Fibroblast of lung (primary cell): ENCODE results near the gene ARL5B. TPM values are rescaled to one million over a fixed set of nuclear protein-coding genes. Genes with fewer than 3 reads are reported as not detected.

Source experiments
- DNase-seq, 2 donors: peaks; one replicate each; pipeline versions ENCODE4 v3.0.0 to v3.0.0-alpha.2; 2010; ENCODE audit warnings: low read depth in 2 of 2
- H2AFZ ChIP-seq: 2 replicates; pipeline ENCODE4 v1.5.1; 2012; ENCODE audit warnings: low read length, control low read depth, inconsistent platforms
- H3K27ac ChIP-seq: 2 replicates; pipeline ENCODE4 v1.5.1; 2011; ENCODE audit warnings: low read length, control low read depth; ENCODE audit not compliant: insufficient read depth
- H3K27me3 ChIP-seq: 2 replicates; pipeline ENCODE4 v1.5.1; 2011; ENCODE audit warnings: mild to moderate bottlenecking, low read length; ENCODE audit not compliant: control insufficient read depth, insufficient read depth
- H3K36me3 ChIP-seq: 2 replicates; pipeline ENCODE4 v1.5.1; 2011; ENCODE audit warnings: low read length; ENCODE audit not compliant: control insufficient read depth, insufficient read depth
- H3K4me1 ChIP-seq: 2 replicates; pipeline ENCODE4 v1.5.1; 2011; ENCODE audit warnings: low read length; ENCODE audit not compliant: control insufficient read depth, insufficient read depth; ENCODE audit errors: extremely low read depth
- H3K4me2 ChIP-seq: 2 replicates; pipeline ENCODE4 v1.5.1; 2011; ENCODE audit warnings: low read length, control low read depth; ENCODE audit not compliant: insufficient read depth; ENCODE audit errors: extremely low read depth
- H3K4me3 ChIP-seq, 4 experiments: fragments of 200-600 bp in 1 of 4; sonication (generic) in 1 of 4; replicated peaks in 1 of 4; 2 replicates each; pipeline ENCODE4 v1.5.1; 2011 to 2016; ENCODE audit warnings: low read length in 4 of 4, low read depth in 3 of 4, mild to moderate bottlenecking in 3 of 4, control low read depth in 2 of 4, inconsistent platforms in 1 of 4, mixed read lengths in 1 of 4; ENCODE audit not compliant: insufficient read depth in 1 of 4; ENCODE audit errors: control extremely low read depth in 1 of 4
- H3K79me2 ChIP-seq: 2 replicates; pipeline ENCODE4 v1.5.1; 2012; ENCODE audit warnings: mild to moderate bottlenecking, low read length, inconsistent platforms; ENCODE audit not compliant: control insufficient read depth, insufficient read depth
- H3K9ac ChIP-seq: 2 replicates; pipeline ENCODE4 v1.5.1; 2011; ENCODE audit warnings: mild to moderate bottlenecking, low read length, control low read depth; ENCODE audit not compliant: insufficient read depth
- H3K9me3 ChIP-seq: 2 replicates; pipeline ENCODE4 v1.5.1; 2012; ENCODE audit warnings: low read depth, low read length; ENCODE audit not compliant: control insufficient read depth, insufficient read depth
- H4K20me1 ChIP-seq: 2 replicates; pipeline ENCODE4 v1.5.1; 2011; ENCODE audit warnings: low read length; ENCODE audit not compliant: control insufficient read depth, insufficient read depth; ENCODE audit errors: extremely low read depth
- EZH2 ChIP-seq: IDR thresholded peaks from 2 replicates; pipeline ENCODE4 v1.5.1; 2012; ENCODE audit warnings: low read length, control low read depth, mild to moderate bottlenecking; ENCODE audit errors: missing control alignments
- polyA plus RNA-seq, 2 donors: library from polyadenylated mRNA; depleted of rRNA in 1 of 2; stranded (reverse) in 1 of 2; unstranded in 1 of 2; fragments of >200 nt; gene quantifications; 2 replicates each; pipeline ENCODE4 v1.2.1, GENCODE V29; 2011 to 2012; ENCODE audit warnings: missing spikeins in 1 of 2
- total RNA-seq: library from RNA; depleted of rRNA; stranded (reverse); fragments of >200 nt; gene quantifications from 2 replicates; pipeline ENCODE4 v1.2.1, GENCODE V29; 2014
- TF ChIP-seq, protein P1 (sequence below), 2 donors: IDR thresholded peaks in 1 of 2; conservative IDR thresholded peaks in 1 of 2; 1 replicate in 1 of 2; 2 replicates in 1 of 2; pipeline ENCODE4 v1.5.1; 2011 to 2012; ENCODE audit warnings: low read length in 2 of 2, control low read depth in 1 of 2, inconsistent platforms in 1 of 2, low read depth in 1 of 2, mild to moderate bottlenecking in 1 of 2

Gene ARL5B
- total and polyA plus RNA-seq, 2 donors (not counting 1 experiment from before 2014, with no cell fraction given), result 8.7 to 8.8 TPM

DNA sequence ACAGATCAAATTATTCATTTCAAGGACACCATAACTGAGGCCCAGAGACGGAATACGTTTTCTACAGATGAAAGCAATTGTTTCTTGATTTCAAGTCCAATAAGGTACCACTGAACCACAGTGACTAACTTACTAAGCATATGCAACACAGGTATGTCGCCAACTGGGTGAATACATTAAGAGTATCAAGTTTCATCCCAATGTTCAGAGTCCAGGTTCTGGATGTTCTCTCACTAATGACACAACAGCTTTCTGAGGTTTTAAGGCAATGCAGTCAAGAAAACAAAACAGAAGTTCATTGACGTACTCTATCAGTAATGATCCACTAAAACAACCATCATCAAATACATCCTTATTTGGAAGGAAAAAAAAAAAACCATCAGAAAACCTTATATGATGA lies 43.6 kb upstream of the ARL5B start:
- no peaks in the 10 kb centered on the region for H3K79me2 ChIP-seq
- no peak overlapping the region for H3K27ac ChIP-seq
- H2AFZ ChIP-seq, result no peak overlapping the region
- peak in 1 of 2 donors; percentile 42 for DNase-seq
- H3K36me3 ChIP-seq, result no peaks in the 10 kb centered on the region
- H3K9ac ChIP-seq, result no peak overlapping the region
- H3K27me3 ChIP-seq, result no peaks in the 10 kb centered on the region
- no peak overlapping the region for H3K4me2 ChIP-seq
- TF ChIP-seq EZH2, result no peak
- TF ChIP-seq, protein P1, sequence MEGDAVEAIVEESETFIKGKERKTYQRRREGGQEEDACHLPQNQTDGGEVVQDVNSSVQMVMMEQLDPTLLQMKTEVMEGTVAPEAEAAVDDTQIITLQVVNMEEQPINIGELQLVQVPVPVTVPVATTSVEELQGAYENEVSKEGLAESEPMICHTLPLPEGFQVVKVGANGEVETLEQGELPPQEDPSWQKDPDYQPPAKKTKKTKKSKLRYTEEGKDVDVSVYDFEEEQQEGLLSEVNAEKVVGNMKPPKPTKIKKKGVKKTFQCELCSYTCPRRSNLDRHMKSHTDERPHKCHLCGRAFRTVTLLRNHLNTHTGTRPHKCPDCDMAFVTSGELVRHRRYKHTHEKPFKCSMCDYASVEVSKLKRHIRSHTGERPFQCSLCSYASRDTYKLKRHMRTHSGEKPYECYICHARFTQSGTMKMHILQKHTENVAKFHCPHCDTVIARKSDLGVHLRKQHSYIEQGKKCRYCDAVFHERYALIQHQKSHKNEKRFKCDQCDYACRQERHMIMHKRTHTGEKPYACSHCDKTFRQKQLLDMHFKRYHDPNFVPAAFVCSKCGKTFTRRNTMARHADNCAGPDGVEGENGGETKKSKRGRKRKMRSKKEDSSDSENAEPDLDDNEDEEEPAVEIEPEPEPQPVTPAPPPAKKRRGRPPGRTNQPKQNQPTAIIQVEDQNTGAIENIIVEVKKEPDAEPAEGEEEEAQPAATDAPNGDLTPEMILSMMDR (conservative IDR thresholded peaks at IDR 0.05 in 1 of 2, IDR thresholded peaks at IDR 0.05 in 1 of 2; ENCODE audit: low read depth in 1 of 2, low read length in 2 of 2), result no peak
- H4K20me1 ChIP-seq, result no peaks in the 10 kb centered on the region
- no peaks in the 10 kb centered on the region for H3K4me1 ChIP-seq
- H3K4me3 ChIP-seq, result no peak overlapping the region
- H3K9me3 ChIP-seq, result no peaks in the 10 kb centered on the region

DNA sequence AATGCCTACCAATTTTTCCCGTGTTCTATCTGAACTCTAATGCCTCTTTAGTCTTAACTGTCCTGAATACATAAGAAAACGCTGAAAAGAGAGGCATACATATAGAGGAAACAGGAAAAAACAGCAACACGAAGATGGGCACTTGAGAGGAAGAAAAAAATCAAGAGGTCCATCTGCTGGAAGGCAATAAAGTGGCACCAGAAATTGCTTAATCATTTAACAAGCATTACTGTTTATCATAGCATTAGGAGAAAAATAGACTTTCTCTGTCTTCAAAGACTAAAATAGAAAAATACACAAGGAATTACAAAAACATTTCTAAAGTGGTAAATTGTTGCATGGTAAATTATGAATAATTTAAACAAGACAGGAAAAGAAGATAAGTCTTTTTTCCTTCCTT lies 42.9 kb upstream of the ARL5B start:
- H3K4me3 ChIP-seq, result no peak overlapping the region
- no peak overlapping the region for H3K27ac ChIP-seq
- H3K4me1 ChIP-seq, result no peaks in the 10 kb centered on the region
- H3K4me2 ChIP-seq, result no peak overlapping the region
- H3K9ac ChIP-seq, result no peak overlapping the region
- no peaks in the 10 kb centered on the region for H3K9me3 ChIP-seq
- no peaks in the 10 kb centered on the region for H3K79me2 ChIP-seq
- no peak overlapping the region for H2AFZ ChIP-seq
- H3K27me3 ChIP-seq, result no peaks in the 10 kb centered on the region
- H3K36me3 ChIP-seq, result no peaks in the 10 kb centered on the region
- DNase-seq, result peak in 1 of 2 donors; percentile 28
- no peaks in the 10 kb centered on the region for H4K20me1 ChIP-seq
- no peak for TF ChIP-seq EZH2
- TF ChIP-seq, protein P1 (conservative IDR thresholded peaks at IDR 0.05 in 1 of 2, IDR thresholded peaks at IDR 0.05 in 1 of 2; ENCODE audit: low read depth in 1 of 2, low read length in 2 of 2), result peak in 1 of 2 donors; percentile 17

DNA sequence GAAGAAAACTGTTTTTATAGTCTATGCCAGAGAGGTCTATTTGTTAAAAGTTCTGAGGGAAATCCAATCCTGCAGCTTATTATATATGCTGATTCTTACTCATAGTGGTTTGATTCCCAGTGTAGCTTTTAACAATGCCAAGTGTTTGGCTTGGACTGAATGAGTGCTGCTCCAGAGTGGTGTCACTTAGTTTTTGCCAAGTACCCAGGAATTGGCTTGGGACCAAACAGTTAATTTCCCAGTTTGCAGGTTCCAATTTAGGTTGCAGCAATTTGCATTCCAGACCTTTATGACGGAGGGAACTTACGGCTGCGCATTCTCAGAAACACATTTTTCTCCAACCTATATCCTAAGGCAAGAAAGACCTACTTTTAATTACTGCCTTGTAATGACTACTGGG lies 40.2 kb upstream of the ARL5B start:
- Histone ChIP-seq H2AFZ (no peak overlapping the region), H3K4me3 (no peak overlapping the region), H3K27ac (no peak overlapping the region), H4K20me1 (no peaks in the 10 kb centered on the region), H3K9ac (no peak overlapping the region), H3K27me3 (no peaks in the 10 kb centered on the region), H3K4me1 (no peaks in the 10 kb centered on the region), H3K79me2 (no peaks in the 10 kb centered on the region), H3K9me3 (no peaks in the 10 kb centered on the region), H3K36me3 (no peaks in the 10 kb centered on the region), H3K4me2 (no peak overlapping the region)
- DNase-seq, result peak in 1 of 2 donors; percentile 68
- TF ChIP-seq, protein P1 (conservative IDR thresholded peaks at IDR 0.05 in 1 of 2, IDR thresholded peaks at IDR 0.05 in 1 of 2; ENCODE audit: low read depth in 1 of 2, low read length in 2 of 2), result no peak
- no peak for TF ChIP-seq EZH2
